Measurements from ENCODE around the gene WDR93.
"Not testable (repeated sequence)": the region's sequence is repeated elsewhere in the genome, so short reads cannot be mapped to it uniquely, and the experiment has no call there.

The WDR93 gene

GRCh38 chr15:89772932-89773583 is 82.4 kb downstream of the WDR93 start:
- no peaks in the 10 kb centered on the region for H3K36me3 ChIP-seq (ENCODE audit: control insufficient read depth, insufficient read depth, low read length)
- H3K4me3 ChIP-seq (ENCODE audit: low read length), result no peak overlapping the region
- H3K9ac ChIP-seq (ENCODE audit: low read length), result no peak overlapping the region
- H3K27me3 ChIP-seq (ENCODE audit: control insufficient read depth, insufficient read depth, low read length), result no peaks in the 10 kb centered on the region
- peaks cover 3% of the 10 kb centered on the region for H3K4me1 ChIP-seq (ENCODE audit: control insufficient read depth, insufficient read depth, low read length)
- H3K27ac ChIP-seq (ENCODE audit: low read depth, low read length), result no peak overlapping the region

DNA sequence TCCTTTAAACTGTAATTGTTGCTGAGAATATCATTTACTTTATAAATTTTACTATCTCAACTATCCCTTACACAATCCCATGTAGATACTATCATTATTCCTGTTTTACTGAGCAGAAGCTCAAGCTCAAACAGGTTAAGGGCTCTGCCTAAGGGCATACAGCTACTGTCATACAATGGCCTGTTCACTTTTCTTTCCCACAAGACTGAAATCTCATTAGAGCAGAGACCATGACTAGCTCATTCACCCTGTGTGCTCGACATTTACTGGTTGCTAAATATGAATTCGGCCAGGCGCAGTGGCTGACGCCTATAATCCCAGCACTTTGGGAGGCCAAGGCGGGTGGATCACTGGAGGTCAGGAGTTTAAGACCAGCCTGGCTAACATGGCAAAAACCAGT is 83.9 kb downstream of the WDR93 start:
- Histone ChIP-seq H3K36me3 (ENCODE audit: control insufficient read depth, insufficient read depth, low read length) (no peaks in the 10 kb centered on the region), H3K4me3 (ENCODE audit: low read length) (no peak overlapping the region), H3K27ac (ENCODE audit: low read depth, low read length) (no peak overlapping the region), H3K27me3 (ENCODE audit: control insufficient read depth, insufficient read depth, low read length) (no peaks in the 10 kb centered on the region), H3K4me1 (ENCODE audit: control insufficient read depth, insufficient read depth, low read length) (peaks cover 3% of the 10 kb centered on the region), H3K9ac (ENCODE audit: low read length) (no peak overlapping the region)

DNA sequence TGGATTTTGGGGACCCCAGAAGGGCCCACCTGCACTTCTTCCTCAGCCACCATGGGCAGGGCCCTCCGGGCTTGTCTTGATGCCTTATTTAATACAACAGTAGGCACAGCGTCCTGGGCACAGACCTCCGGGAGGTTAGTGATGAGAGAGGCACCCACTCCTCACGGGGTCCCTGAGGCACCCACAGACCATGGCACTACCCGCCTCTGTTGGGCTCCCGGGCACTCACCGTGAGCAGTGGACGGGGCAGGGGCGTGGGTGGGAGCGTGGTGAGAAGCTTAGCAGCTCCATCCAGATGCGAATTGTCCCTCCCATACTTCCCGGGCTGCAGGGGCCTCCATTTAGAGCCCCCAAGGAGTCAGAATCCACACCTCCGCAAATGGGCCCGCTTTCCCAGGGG is 85.2 kb downstream of the WDR93 start:
- Histone ChIP-seq H3K27me3 (ENCODE audit: control insufficient read depth, insufficient read depth, low read length) (no peaks in the 10 kb centered on the region), H3K4me3 (ENCODE audit: low read length) (peak overlapping the region; percentile 60), H3K9ac (ENCODE audit: low read length) (no peak overlapping the region), H3K36me3 (ENCODE audit: control insufficient read depth, insufficient read depth, low read length) (no peaks in the 10 kb centered on the region), H3K27ac (ENCODE audit: low read depth, low read length) (no peak overlapping the region), H3K4me1 (ENCODE audit: control insufficient read depth, insufficient read depth, low read length) (peaks cover 3% of the 10 kb centered on the region)

- Histone ChIP-seq H3K9ac (ENCODE audit: low read length) (no peak within 1 kb of the TSS), H3K27me3 (ENCODE audit: control insufficient read depth, insufficient read depth, low read length) (no peaks in the 10 kb centered on the region), H3K4me1 (ENCODE audit: control insufficient read depth, insufficient read depth, low read length) (peaks cover 3% of the 10 kb centered on the region), H3K4me3 (ENCODE audit: low read length) (peak within 1 kb of the TSS; percentile 60), H3K27ac (ENCODE audit: low read depth, low read length) (no peak within 1 kb of the TSS), H3K36me3 (ENCODE audit: control insufficient read depth, insufficient read depth, low read length) (no peaks in the 10 kb centered on the region)
These were observed 85.9 kb downstream of the WDR93 start, which contains the start of gene MESP2 for GRCh38 chr15:89776274-89777072. MESP2 (plus strand) TSS chr15:89776332; CDS start chr15:89776358, 26 bp downstream.

DNA sequence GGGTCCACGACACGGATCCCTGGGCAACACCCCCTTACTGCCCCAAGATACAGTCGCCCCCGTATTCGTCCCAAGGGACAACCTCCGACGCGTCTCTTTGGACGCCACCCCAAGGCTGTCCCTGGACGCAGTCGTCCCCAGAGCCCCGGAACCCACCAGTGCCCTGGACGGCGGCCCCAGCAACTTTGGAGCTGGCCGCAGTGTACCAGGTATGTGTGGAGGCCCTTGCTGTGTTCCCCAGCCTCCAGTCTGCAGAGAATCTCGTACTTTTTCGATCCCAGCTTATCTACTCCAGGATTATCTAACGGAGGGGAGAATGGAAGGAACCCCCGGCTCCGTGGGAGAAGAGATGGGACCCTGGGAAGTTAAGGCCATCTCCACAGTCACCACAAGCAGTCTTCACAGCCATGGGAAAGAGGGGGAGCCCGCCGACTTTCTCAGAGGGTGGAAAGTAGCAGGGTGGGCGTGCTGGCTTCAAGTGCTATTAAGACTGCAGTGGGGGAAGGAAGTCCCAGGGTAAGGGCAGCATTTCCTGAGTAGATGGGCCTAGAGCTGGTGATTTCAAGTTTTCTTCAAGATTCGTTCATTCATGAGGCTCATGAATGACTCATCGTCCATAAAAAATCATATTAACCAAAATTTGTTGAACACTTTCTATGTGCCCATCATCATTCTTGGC is 86.6 kb downstream of the WDR93 start:
- H3K27ac ChIP-seq (ENCODE audit: low read depth, low read length), result no peak overlapping the region
- H3K27me3 ChIP-seq (ENCODE audit: control insufficient read depth, insufficient read depth, low read length), result no peaks in the 10 kb centered on the region
- no peak overlapping the region for H3K4me3 ChIP-seq (ENCODE audit: low read length)
- H3K4me1 ChIP-seq (ENCODE audit: control insufficient read depth, insufficient read depth, low read length), result peaks cover 3% of the 10 kb centered on the region
- no peak overlapping the region for H3K9ac ChIP-seq (ENCODE audit: low read length)
- H3K36me3 ChIP-seq (ENCODE audit: control insufficient read depth, insufficient read depth, low read length), result no peaks in the 10 kb centered on the region

DNA sequence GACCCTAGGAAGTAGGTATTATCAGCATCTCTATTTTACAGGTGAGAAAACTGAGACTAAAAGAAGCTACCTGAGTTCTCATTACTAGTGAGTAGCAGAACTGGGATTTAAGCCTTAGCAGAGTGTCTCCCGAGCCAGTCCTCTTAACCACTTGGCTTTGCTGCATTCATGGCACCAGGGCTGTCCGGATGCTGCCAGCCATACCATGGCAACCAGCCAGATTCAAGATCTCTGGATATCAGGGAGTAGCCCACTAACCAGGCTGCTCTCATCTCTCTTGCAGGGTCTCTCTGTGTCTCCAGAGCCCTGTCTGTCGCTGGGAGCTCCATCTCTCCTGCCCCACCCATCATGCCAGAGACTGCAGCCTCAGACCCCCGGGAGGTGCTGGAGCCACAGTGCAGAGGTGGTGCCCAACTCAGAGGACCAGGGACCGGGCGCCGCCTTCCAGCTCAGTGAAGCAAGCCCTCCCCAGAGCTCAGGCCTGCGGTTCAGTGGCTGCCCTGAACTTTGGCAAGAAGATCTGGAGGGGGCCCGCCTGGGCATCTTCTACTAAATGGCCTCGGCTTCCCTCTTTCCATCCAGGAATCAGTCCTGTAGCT is 87.3 kb downstream of the WDR93 start:
- Histone ChIP-seq H3K27ac (ENCODE audit: low read depth, low read length) (no peak overlapping the region), H3K9ac (ENCODE audit: low read length) (no peak overlapping the region), H3K27me3 (ENCODE audit: control insufficient read depth, insufficient read depth, low read length) (no peaks in the 10 kb centered on the region), H3K36me3 (ENCODE audit: control insufficient read depth, insufficient read depth, low read length) (no peaks in the 10 kb centered on the region), H3K4me1 (ENCODE audit: control insufficient read depth, insufficient read depth, low read length) (peaks cover 3% of the 10 kb centered on the region), H3K4me3 (ENCODE audit: low read length) (no peak overlapping the region)

DNA sequence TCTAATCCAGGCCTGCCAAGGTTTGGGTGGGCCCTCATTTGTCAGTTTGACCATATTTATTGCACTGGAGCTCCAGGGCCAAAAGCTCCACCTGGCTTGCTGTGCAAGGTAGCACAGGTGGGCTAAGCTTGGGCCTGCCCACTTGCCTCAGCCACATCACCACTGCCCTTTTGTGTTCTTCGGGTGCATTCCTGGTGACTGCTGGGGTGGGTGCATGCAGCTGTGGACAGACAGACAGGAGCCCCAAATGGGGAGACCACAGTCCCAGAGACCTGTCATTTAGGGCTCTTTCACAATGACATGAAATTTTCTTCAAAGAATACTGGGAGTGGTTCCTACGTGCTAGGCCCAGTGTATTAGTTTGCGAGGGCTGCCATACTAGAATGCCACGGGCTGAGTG is 88.2 kb downstream of the WDR93 start:
- H3K4me1 ChIP-seq (ENCODE audit: control insufficient read depth, insufficient read depth, low read length), result peaks cover 3% of the 10 kb centered on the region

GRCh38 chr15:89780601-89781000 is 90.0 kb downstream of the WDR93 start:
- Histone ChIP-seq H3K9ac (ENCODE audit: low read length) (no peak overlapping the region), H3K36me3 (ENCODE audit: control insufficient read depth, insufficient read depth, low read length) (no peaks in the 10 kb centered on the region), H3K27me3 (ENCODE audit: control insufficient read depth, insufficient read depth, low read length) (no peaks in the 10 kb centered on the region), H3K4me3 (ENCODE audit: low read length) (no peak overlapping the region), H3K27ac (ENCODE audit: low read depth, low read length) (no peak overlapping the region), H3K4me1 (ENCODE audit: control insufficient read depth, insufficient read depth, low read length) (peaks cover 3% of the 10 kb centered on the region)

More for the DNA sequence above, 88.2 kb downstream of the WDR93 start:
- Histone ChIP-seq H3K36me3 (ENCODE audit: control insufficient read depth, insufficient read depth, low read length) (no peaks in the 10 kb centered on the region), H3K27me3 (ENCODE audit: control insufficient read depth, insufficient read depth, low read length) (no peaks in the 10 kb centered on the region), H3K9ac (ENCODE audit: low read length) (no peak overlapping the region), H3K4me3 (ENCODE audit: low read length) (no peak overlapping the region), H3K27ac (ENCODE audit: low read depth, low read length) (no peak overlapping the region)

DNA sequence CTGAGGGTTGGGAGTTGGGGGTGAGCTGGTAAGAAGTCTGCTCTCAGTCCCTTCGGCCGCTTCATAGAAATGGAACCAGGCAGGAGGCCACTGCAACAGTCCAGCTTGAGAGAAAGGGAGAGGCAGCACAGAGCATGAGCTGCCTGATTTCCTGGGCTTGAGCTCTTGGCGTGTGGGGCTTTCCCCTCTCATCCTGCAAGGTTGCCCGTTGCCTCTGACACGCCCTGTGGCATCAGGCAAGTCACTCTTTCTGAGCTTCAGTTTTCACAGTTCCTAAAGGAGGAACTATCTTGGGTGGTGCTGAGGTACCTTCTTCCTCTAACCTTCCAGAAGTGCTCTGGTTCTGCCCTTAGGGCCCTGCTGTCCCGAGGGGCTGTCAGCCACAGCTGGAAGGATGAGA is 90.4 kb downstream of the WDR93 start:
- no peak overlapping the region for H3K4me3 ChIP-seq (ENCODE audit: low read length)

GRCh38 chr15:89781891-89782618 is 91.4 kb downstream of the WDR93 start:
- H3K27ac ChIP-seq (ENCODE audit: low read depth, low read length), result no peak overlapping the region
- H3K36me3 ChIP-seq (ENCODE audit: control insufficient read depth, insufficient read depth, low read length), result no peaks in the 10 kb centered on the region
- no peaks in the 10 kb centered on the region for H3K4me1 ChIP-seq (ENCODE audit: control insufficient read depth, insufficient read depth, low read length)
- H3K4me3 ChIP-seq (ENCODE audit: low read length), result no peak overlapping the region
- H3K27me3 ChIP-seq (ENCODE audit: control insufficient read depth, insufficient read depth, low read length), result no peaks in the 10 kb centered on the region
- no peak overlapping the region for H3K9ac ChIP-seq (ENCODE audit: low read length)

More for the DNA sequence above, 90.4 kb downstream of the WDR93 start:
- H3K36me3 ChIP-seq (ENCODE audit: control insufficient read depth, insufficient read depth, low read length), result no peaks in the 10 kb centered on the region
- H3K27ac ChIP-seq (ENCODE audit: low read depth, low read length), result no peak overlapping the region
- H3K9ac ChIP-seq (ENCODE audit: low read length), result no peak overlapping the region
- H3K4me1 ChIP-seq (ENCODE audit: control insufficient read depth, insufficient read depth, low read length), result peaks cover 2% of the 10 kb centered on the region
- no peaks in the 10 kb centered on the region for H3K27me3 ChIP-seq (ENCODE audit: control insufficient read depth, insufficient read depth, low read length)

- H3K27me3 ChIP-seq (ENCODE audit: control insufficient read depth, insufficient read depth, low read length); H3K4me1 ChIP-seq (ENCODE audit: control insufficient read depth, insufficient read depth, low read length); H3K4me3 ChIP-seq (ENCODE audit: low read length); H3K36me3 ChIP-seq (ENCODE audit: control insufficient read depth, insufficient read depth, low read length); H3K27ac ChIP-seq (ENCODE audit: low read depth, low read length); H3K9ac ChIP-seq (ENCODE audit: low read length): not testable (repeated sequence)
These were observed 92.0 kb downstream of the WDR93 start for GRCh38 chr15:89782619-89782950.

Measured in rectal smooth muscle tissue (tissue), 1 donor.